Measurements from ENCODE around the gene CRACDL.

GRCh38 chr2:98924910-98925309, 11.1 kb downstream of the CRACDL start:
- TF ChIP-seq EZH2 (IDR thresholded peaks at IDR 0.05; ENCODE audit: low read length, unreplicated experiment) (no peak), EZH2phosphoT487 (IDR thresholded peaks at IDR 0.05; ENCODE audit: borderline replicate concordance, low read length) (no peak)
- TF ChIP-seq, protein P1, sequence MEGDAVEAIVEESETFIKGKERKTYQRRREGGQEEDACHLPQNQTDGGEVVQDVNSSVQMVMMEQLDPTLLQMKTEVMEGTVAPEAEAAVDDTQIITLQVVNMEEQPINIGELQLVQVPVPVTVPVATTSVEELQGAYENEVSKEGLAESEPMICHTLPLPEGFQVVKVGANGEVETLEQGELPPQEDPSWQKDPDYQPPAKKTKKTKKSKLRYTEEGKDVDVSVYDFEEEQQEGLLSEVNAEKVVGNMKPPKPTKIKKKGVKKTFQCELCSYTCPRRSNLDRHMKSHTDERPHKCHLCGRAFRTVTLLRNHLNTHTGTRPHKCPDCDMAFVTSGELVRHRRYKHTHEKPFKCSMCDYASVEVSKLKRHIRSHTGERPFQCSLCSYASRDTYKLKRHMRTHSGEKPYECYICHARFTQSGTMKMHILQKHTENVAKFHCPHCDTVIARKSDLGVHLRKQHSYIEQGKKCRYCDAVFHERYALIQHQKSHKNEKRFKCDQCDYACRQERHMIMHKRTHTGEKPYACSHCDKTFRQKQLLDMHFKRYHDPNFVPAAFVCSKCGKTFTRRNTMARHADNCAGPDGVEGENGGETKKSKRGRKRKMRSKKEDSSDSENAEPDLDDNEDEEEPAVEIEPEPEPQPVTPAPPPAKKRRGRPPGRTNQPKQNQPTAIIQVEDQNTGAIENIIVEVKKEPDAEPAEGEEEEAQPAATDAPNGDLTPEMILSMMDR (conservative IDR thresholded peaks at IDR 0.05; ENCODE audit: low read depth, low read length): no peak

Measured in PC-3 (cell line).